Measurements from ENCODE around the gene CNN2.

CNN2 gene

DNA sequence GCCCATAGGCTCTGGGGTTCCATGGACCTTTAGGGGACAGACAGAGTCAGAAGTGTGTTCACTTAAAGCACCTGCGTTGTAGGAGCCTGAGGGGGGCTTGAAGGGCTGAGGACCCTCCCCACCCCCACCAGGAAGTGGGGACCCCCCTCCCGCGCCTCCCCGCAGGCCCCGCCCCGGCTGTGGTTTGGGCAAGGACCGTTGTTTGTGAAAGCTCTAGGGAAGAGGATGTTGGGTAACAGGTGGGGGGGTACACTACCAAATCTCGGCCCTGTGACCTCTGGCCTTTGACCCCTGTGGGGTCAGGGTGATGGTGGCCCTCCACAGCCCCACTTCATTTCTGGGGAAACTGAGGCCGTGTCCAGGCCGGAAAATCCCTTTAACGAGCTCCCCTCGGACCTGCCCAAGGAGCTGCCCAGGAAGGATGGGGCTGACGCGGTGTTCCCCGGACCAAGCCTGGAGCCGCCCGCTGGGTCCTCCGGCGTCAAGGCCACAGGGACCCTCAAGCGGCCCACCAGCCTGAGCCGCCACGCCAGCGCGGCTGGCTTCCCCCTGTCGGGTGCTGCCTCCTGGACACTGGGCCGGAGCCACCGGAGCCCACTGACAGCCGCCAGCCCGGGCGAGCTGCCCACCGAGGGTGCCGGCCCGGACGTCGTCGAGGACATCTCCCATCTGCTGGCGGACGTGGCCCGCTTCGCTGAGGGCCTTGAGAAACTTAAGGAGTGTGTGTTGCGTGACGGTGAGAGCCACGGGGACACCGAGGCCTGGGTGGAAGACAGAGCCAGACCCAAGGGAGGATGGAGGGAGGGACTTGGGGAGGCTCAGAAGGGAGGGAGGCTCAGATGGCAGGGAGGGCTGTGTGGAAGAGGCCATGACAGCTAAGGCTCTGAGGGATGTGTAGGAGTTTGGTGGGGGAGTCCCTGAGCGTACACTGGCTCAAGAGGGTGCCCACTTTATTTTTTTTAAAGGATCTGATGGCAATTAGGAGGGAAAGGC is 41.9 kb downstream of the CNN2 start:
- DNase-seq = no peak

GRCh38 chr19:1069009-1069779 is 42.8 kb downstream of the CNN2 start:
- no peak for DNase-seq

- DNase-seq = no peak
These were observed 44.1 kb downstream of the CNN2 start for GRCh38 chr19:1070576-1070930.

DNA sequence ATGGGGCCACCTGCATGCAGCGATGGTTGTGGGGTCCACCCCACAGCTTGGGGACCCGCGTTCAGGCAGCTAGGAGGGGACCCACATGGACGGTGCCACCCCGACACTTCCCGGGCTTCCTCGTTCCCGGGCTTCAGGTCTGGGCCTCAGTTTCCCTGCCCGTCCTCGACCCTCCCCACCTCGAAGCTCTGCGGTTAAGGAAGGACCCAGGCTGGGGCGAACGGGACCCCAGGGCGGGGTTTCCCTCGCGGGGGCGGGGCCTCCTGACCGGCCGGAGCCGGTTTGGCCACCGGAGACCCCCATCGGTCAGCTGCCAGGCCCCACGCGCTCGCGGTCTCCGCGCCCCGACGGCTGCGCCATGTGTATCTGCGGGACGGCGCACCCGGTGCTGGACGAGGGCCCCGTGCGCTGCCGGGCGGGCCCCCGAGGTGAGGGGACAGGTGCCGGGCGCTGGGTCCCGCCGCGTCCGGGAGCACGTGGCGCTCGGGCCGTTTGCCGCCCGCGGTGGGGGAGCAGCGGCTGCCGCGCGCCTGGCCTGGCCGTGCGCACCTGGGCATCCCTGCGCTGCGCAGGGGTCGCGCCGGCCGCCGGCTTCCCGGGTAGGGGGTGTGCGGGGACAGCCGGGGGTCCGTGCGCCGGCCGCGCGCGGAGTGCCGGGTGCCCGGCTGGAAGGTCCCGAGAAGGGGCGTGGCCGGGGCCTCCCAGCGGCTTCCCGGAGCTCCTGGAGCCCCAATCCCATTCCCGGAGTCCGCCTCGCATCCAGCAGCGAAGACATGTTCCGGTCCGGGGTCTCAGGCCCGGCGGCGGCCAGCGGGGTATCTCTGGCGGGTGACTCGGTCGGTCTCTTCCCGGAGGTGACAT is 44.8 kb downstream of the CNN2 start:
- DNase-seq = no peak

- no peak for DNase-seq
These were observed 46.1 kb downstream of the CNN2 start for GRCh38 chr19:1072371-1073015.

DNA sequence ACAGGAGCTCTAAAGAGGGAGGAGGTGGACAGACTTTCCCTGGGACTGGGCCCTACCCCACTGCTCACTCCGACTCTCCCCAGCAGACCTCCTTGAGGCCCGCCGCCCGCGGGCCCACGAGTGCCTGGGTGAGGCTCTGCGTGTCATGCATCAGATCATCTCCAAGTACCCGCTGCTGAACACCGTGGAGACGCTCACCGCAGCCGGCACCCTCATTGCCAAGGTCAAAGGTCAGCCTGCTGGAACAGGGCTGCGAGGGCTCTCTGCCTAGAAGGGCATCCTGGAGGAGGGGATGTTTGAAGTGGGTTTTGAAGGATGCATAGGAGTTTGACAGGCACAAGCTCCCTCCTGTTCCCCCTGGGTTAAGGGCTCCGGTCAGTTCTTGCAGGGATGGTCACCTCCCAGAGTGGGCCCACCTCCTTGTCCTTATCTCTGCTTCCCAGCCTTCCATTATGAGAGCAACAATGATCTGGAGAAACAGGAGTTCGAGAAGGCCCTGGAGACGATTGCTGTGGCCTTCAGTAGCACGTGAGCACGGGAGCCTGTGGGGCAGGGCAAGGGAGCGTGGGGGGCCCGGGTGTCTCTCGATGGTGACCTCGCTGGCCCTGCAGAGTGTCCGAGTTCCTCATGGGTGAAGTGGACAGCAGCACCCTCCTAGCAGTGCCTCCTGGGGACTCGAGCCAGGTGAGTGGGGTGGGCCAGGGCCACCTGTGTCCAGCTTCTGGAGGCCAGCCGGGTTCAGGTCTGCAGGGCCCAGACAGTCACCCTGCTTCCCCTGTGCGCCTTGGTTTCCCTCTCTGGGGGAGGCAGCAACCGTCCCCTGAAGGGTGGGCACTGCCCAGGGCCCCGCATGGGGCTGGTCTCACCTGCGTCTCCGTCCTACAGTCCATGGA is 46.9 kb downstream of the CNN2 start:
- no peak for DNase-seq

DNA sequence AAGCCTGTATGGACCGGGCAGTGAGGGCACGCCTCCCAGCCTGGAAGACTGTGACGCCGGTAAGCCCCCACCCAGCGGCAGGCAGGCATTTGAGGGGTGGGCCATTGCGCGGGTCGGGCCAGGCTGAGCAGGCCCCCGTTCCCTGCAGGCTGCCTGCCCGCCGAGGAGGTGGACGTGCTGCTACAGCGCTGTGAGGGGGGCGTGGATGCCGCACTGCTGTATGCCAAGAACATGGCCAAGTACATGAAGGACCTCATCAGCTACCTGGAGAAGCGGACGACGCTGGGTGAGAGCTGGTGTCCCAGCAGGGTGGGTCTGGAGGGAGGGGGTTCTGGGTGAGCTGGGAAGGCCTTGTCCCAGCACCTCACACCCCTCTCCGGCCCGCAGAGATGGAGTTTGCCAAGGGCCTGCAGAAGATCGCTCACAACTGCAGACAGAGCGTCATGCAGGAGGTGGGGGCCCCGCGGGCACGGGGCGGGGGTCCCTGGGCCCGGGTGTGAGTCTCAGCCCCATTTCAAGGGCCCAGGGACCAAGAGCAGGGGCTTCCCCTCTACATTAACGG is 47.6 kb downstream of the CNN2 start:
- no peak for DNase-seq

DNA sequence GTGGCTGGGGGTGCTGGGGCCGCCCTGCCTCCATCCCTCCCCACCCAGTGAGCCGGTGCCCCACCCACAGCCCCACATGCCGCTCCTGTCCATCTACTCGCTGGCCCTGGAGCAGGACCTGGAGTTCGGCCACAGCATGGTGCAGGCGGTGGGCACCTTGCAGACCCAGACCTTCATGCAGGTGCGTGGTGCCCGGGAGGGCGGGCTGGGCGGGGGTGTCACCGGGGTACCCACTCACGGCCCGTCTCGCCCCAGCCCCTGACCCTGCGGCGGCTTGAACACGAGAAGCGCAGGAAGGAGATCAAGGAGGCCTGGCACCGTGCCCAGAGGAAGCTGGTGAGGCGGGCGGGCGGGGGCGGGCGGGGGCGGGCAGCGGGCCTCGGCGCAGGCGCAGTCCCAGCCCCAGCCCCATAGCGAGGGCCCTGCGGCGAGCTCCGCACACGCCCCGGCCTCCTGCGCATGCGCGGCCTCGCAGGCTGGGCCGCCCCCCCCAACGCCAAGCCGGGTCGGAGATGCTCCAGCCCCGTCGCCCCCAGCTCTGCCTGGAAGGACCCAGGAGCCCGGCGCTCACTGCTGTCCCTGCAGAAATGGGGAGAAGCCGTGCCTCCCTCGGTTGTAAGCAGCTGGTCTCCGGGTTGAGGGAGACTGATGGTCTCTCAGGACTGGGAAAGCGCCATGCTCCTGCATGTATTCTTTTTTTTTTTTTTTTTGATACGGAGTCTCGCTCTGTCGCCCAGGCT is 48.3 kb downstream of the CNN2 start:
- peak; percentile 87 for DNase-seq

DNA sequence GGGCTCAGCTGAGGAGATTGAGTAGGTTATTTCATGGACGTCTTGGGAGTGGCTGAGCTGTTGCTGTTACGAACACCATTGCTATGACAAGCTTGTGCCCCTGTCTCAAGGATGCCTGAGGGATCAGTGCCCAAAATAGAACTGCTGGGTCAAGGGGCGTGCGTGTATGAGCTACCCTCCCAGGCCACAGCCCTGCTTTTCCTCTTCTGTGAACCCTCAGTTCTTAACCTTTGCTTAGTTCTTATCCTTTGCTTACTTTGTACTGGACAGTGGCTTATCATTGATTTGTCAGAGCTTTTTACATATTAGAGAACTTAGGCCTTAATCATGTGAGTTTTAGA is 49.6 kb downstream of the CNN2 start:
- DNase-seq = no peak

DNA sequence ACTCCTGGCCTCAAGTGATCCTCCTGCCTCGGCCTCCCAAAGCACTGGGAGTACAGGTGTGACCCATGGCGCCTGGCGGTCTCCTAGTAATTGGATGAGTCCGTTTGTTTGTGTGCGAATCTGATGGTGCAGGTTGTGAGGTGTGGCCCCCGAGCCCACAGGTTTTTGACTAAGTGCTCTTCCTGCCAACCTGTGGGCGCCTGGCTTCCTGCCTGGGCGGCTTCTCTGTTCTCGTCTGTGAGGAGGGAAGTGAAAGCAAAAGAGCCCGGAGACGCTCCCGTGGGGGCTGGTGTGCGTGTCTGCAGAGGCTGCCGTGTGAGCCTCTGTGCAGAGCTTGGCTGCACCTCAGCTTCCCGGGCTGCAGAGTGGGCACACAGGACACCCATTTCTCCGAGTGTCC is 50.5 kb downstream of the CNN2 start:
- DNase-seq = peak; percentile 83

DNA sequence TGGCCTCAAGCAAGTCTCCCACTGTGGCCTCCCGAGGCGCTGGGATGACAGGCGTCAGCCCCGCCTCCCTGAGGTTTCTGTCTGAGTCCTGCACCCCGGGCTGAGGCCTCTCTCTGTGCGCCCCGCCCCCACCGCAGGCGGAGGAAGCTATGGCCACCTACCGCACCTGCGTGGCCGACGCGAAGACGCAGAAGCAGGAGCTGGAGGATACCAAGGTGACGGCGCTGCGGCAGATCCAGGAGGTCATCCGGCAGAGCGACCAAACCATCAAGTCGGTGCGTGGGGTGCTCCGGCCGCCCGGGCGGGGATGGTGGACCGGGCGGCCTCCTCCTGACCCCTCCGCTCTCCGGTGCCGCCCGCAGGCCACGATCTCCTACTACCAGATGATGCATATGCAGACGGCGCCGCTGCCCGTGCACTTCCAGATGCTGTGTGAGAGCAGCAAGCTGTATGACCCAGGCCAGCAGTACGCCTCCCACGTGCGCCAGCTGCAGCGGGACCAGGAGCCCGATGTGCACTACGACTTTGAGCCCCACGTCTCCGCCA is 53.2 kb downstream of the CNN2 start:
- peak; percentile 66 for DNase-seq

- no peak for DNase-seq
These were observed 54.2 kb downstream of the CNN2 start for GRCh38 chr19:1080360-1081161.

DNA sequence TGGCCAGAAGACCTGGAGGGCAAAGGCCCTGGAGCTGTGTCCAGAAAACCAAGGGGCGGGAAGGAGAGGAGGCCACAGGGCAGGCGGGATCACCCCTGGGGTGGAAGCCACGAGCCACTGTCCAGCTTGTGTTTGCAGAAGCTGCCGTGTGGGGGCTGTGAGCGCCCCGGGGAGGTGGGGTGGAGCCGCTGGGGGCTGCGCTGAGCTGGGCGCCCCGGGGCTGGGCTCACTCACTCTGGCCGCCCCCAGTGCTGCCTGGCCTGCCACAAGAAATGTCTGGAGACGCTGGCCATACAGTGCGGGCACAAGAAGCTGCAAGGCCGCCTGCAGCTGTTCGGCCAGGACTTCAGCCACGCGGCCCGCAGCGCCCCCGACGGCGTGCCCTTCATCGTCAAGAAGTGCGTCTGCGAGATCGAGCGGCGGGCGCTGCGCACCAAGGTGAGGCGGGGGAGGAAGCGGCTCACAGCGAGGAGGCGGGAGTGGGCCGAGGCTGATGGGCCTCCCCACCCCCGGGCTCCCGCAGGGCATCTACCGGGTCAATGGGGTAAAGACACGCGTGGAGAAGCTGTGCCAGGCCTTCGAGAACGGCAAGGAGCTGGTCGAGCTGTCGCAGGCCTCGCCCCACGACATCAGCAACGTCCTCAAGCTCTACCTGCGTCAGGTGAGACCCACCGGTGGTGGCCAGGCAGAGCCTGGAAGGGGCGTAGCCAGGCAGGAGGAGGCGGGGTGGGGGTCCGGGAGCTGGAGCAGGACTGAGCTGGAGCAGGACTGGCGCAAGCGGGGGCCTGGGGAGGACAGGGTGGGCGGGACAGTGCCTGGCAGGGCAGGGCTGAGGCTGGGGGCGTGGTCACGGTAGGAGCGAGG is 55.1 kb downstream of the CNN2 start:
- no peak for DNase-seq

GRCh38 chr19:1082165-1082927 is 55.9 kb downstream of the CNN2 start:
- peak; percentile 66 for DNase-seq

GRCh38 chr19:1082928-1083816 is 56.8 kb downstream of the CNN2 start:
- DNase-seq = no peak
